ENCODE measurements around the gene AFF2. TPM values are rescaled to one million over a fixed set of nuclear protein-coding genes. Genes with fewer than 3 reads are reported as not detected.

The AFF2 gene
- total and polyA plus RNA-seq, 2 donors (not counting 3 experiments of a cell fraction or from before 2014, with no cell fraction given): 0.03 to 0.07 TPM

DNA sequence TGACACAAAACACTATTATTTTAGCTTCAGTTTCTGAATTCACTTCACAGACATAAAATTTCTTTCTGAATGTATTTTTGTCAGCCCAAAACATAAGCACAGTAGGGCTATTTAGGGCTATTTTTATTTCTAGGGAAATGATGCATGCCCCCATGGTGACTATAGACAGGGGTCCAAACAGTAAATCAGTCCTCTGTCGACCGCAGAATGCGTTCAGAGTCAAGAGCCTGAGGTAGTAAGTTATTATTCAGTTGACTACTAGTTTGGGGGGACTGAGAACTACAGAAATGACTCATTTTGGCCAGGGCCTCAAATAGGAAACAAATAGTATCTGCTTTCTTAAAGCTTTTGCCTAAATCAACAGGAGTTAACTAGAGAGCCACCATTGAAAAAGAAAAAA, 414.4 kb downstream of the AFF2 start:
- Histone ChIP-seq H3K9me1 (replicated peaks; ENCODE audit: control insufficient read depth, extremely low read depth, insufficient read depth, low read length) (no peaks in the 10 kb centered on the region), H3K79me2 (ENCODE audit: control insufficient read depth, insufficient read depth, low read length) (no peaks in the 10 kb centered on the region), H3K4me2 (ENCODE audit: insufficient read depth, low read length) (no peak overlapping the region), H3K4me3 (replicated peaks in 1 of 3; ENCODE audit: insufficient read depth in 1 of 3, low read depth in 1 of 3, low read length in 3 of 3) (no peak overlapping the region), H3K9me3 (replicated peaks; ENCODE audit: control insufficient read depth, insufficient read depth, low read length) (no peaks in the 10 kb centered on the region), H3K36me3 (ENCODE audit: control insufficient read depth in 2 of 2, extremely low read depth in 1 of 2, insufficient read depth in 2 of 2, low read length in 2 of 2) (no peaks in the 10 kb centered on the region), H2AFZ (ENCODE audit: low read depth, low read length) (no peak overlapping the region), H3K9ac (replicated peaks; ENCODE audit: extremely low read depth, insufficient read depth, low read length) (no peak overlapping the region), H3K27ac (ENCODE audit: insufficient read depth, low read depth, low read length) (no peak overlapping the region), H3K27me3 (ENCODE audit: control insufficient read depth in 2 of 2, insufficient read depth in 2 of 2, low read length in 2 of 2) (no peaks in the 10 kb centered on the region), H3K4me1 (ENCODE audit: control insufficient read depth, extremely low read depth, insufficient read depth, low read length) (no peaks in the 10 kb centered on the region), H4K20me1 (replicated peaks; ENCODE audit: control insufficient read depth, extremely low read depth, insufficient read depth, low read length) (no peaks in the 10 kb centered on the region)
- DNase-seq (ENCODE audit: low read depth, low spot score) (no peak), FAIRE-seq (no peak)
- TF ChIP-seq JUN (IDR thresholded peaks at IDR 0.05; ENCODE audit: borderline replicate concordance, insufficient read depth, insufficient read length, low read depth): no peak
- no TSS peak for BruUV-seq (replicated peaks)
- intact Hi-C loops (cut with micrococcal nuclease) (no loop called here), dilution Hi-C loops (cut with MboI; ENCODE audit: extremely low pct_ligation_motif_present, low sequenced_read_pairs) (no loop called here)
- CTCF ChIA-PET: no interaction called here
- POLR2A ChIA-PET: no interaction called here

DNA sequence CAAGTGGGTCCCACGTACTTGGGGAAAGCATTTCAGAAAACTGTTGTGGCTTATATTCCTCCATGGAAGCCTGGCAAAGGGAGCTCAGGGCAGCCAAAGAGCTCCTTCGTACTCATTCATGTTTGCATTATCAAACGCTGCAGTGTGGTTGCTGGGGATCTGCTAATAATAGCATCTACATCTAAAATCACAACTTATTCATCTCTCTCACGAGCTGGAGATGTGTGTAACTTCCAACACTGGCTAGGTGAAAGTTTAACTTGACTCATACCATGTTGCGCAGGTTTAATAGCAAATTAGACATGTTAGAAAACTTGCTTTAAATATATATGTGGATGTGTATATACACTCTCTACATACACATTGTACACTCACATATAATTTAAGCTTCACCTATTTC, 415.1 kb downstream of the AFF2 start:
- FAIRE-seq: no peak
- BruUV-seq (replicated peaks): no TSS peak
- Histone ChIP-seq H2AFZ (ENCODE audit: low read depth, low read length) (no peak overlapping the region), H3K27ac (ENCODE audit: insufficient read depth, low read depth, low read length) (no peak overlapping the region), H3K9me1 (replicated peaks; ENCODE audit: control insufficient read depth, extremely low read depth, insufficient read depth, low read length) (no peaks in the 10 kb centered on the region), H3K27me3 (ENCODE audit: control insufficient read depth in 2 of 2, insufficient read depth in 2 of 2, low read length in 2 of 2) (no peaks in the 10 kb centered on the region), H3K79me2 (ENCODE audit: control insufficient read depth, insufficient read depth, low read length) (no peaks in the 10 kb centered on the region), H3K4me2 (ENCODE audit: insufficient read depth, low read length) (no peak overlapping the region), H4K20me1 (replicated peaks; ENCODE audit: control insufficient read depth, extremely low read depth, insufficient read depth, low read length) (no peaks in the 10 kb centered on the region), H3K4me3 (replicated peaks in 1 of 3; ENCODE audit: insufficient read depth in 1 of 3, low read depth in 1 of 3, low read length in 3 of 3) (no peak overlapping the region), H3K9ac (replicated peaks; ENCODE audit: extremely low read depth, insufficient read depth, low read length) (no peak overlapping the region), H3K36me3 (ENCODE audit: control insufficient read depth in 2 of 2, extremely low read depth in 1 of 2, insufficient read depth in 2 of 2, low read length in 2 of 2) (no peaks in the 10 kb centered on the region), H3K4me1 (ENCODE audit: control insufficient read depth, extremely low read depth, insufficient read depth, low read length) (no peaks in the 10 kb centered on the region), H3K9me3 (replicated peaks; ENCODE audit: control insufficient read depth, insufficient read depth, low read length) (no peaks in the 10 kb centered on the region)
- ChIA-PET CTCF (no interaction called here), POLR2A (no interaction called here)
- no peak for DNase-seq (ENCODE audit: low read depth, low spot score)
- TF ChIP-seq EZH2 (IDR thresholded peaks at IDR 0.05; ENCODE audit: borderline replicate concordance, low read depth, low read length, severe bottlenecking) (no peak), POLR2A (IDR thresholded peaks at IDR 0.05; ENCODE audit: low read depth, low read length) (no peak), MYC (IDR thresholded peaks at IDR 0.05; ENCODE audit: low read depth, low read length) (no peak), POLR2AphosphoS5 (IDR thresholded peaks at IDR 0.05; ENCODE audit: insufficient read depth, low read depth, low read length) (no peak), GATA2 (IDR thresholded peaks at IDR 0.05; ENCODE audit: insufficient read depth, insufficient read length, low read depth, low read length) (no peak), JUN (IDR thresholded peaks at IDR 0.05; ENCODE audit: borderline replicate concordance, insufficient read depth, insufficient read length, low read depth) (no peak), FOS (IDR thresholded peaks at IDR 0.05; ENCODE audit: borderline replicate concordance, insufficient read depth, low read length) (no peak)
- TF ChIP-seq, protein P1, sequence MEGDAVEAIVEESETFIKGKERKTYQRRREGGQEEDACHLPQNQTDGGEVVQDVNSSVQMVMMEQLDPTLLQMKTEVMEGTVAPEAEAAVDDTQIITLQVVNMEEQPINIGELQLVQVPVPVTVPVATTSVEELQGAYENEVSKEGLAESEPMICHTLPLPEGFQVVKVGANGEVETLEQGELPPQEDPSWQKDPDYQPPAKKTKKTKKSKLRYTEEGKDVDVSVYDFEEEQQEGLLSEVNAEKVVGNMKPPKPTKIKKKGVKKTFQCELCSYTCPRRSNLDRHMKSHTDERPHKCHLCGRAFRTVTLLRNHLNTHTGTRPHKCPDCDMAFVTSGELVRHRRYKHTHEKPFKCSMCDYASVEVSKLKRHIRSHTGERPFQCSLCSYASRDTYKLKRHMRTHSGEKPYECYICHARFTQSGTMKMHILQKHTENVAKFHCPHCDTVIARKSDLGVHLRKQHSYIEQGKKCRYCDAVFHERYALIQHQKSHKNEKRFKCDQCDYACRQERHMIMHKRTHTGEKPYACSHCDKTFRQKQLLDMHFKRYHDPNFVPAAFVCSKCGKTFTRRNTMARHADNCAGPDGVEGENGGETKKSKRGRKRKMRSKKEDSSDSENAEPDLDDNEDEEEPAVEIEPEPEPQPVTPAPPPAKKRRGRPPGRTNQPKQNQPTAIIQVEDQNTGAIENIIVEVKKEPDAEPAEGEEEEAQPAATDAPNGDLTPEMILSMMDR (IDR thresholded peaks at IDR 0.05; ENCODE audit: extremely low read depth in 1 of 2, insufficient read depth in 1 of 2, low read depth in 1 of 2, low read length in 2 of 2): no peak
- TF ChIP-seq, protein P2, sequence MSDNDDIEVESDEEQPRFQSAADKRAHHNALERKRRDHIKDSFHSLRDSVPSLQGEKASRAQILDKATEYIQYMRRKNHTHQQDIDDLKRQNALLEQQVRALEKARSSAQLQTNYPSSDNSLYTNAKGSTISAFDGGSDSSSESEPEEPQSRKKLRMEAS (IDR thresholded peaks at IDR 0.05; ENCODE audit: insufficient read depth, insufficient read length): no peak
- intact Hi-C loops (cut with micrococcal nuclease) (no loop called here), dilution Hi-C loops (cut with MboI; ENCODE audit: extremely low pct_ligation_motif_present, low sequenced_read_pairs) (no loop called here)

Measured in endothelial cell of umbilical vein (primary cell).